Activated naive CD4-positive, alpha-beta T cell treated with anti-CD3 and anti-CD28 coated beads, Interleukin-2, amount 50 U/mL, for 16 hours (primary cell): ENCODE results near the gene HOXB8.

Experiments used
- DNase-seq: peaks from one replicate; pipeline ENCODE4 v3.0.0-alpha.2; 2020

Gene HOXB8

DNA sequence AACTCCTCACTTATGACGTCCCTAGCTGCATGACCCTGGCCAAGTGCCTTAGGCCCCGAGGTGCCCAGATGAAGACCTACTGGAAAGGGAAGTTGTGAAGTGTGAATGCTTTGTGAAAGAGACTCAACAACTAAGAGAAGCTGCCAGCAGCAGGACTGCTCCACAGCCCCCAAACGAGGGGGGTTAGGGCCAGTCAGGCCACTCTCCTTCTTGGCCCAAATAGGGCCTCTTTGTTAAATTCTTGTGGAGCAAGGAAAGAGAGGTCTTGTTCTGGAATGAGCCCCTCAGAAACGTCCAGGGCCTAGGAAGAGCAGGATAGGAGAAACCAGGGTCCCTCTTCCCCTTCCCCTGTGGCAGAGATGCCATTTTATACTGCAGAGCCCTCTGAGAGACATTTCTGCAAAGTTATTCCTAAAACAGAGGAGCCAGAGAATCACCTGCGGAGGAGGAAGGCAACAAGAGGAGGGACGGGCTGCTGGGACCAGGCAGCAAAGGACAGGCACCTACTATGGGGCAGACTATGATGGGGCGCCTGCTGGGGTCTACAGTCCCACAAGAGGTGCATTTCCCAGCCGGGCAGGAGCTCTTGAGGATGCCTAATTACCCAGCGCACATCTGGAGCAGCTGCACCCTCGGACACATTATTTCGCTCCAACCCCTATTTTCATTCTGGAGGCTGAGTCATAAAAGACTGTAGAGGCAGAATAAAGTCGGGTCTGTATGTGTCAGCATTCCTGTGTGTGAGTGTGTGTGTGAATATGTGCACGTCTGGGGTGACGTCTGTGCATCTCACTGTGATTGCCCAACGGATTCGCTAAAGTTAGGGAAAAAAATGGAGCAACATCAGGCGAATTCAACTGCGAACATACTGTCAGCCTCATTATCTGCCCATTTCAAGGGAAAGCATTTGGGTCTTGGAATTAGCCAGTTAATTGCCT is 22.5 kb upstream of the HOXB8 start:
- DNase-seq, result no peak

- peak; percentile 73 for DNase-seq
Observed at GRCh38 chr17:48636177-48637018, 21.3 kb upstream of the HOXB8 start.

DNA sequence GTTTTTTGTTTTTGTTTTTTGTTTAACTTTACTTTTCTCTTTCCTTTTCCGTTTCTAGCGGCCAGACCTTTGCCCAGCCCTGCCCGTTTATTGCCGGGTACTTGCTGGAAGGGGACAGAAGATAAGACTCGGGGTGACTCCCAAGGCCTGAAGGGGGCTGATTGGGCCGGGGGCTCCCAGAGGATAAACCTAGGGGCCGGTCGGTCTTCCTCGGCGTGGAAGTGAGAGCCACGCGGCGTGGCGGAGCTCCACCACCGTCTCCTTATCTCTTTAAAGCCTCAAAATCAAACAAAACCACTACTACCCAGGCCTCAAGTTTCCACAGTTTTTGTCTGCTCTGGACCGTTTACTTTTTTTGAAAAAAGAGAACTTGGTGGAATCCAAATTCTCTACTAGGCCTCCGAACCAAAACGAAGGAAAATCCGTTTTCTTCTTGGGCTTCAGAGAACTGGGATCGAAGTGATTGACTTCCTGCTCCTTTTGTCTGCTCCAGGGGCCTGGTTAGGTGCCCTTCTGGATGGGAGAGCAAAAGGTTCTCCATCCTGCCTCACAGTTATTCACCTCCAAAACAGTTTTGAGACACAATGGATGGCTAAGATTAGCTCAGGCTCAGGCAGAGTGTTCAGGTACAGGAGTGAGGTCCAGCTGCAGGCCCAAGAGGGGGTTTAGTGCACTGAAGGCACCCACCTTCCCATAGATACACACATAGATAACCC is 19.6 kb upstream of the HOXB8 start:
- no peak for DNase-seq

DNA sequence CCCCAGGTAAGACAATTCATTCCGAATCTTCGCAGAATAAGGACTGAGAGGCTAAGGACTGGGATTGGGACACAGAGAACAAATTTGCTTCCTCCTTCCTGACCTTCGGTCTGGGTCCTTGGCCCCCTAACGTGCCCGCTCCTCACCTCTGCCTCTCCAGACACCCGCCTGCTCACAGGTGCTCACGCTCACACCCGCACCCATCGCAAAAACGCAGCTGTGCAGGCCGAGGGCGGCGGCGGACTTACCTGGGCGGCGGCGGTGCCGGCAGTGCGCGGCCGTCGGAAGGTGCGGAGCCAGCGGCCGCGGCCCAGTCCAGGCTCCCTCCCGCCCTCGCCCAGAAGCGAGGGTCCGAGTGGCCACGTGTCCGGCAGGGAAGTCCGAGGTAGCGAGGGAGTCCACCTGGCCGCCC is 18.2 kb upstream of the HOXB8 start:
- DNase-seq, result no peak

- no peak for DNase-seq
Observed at GRCh38 chr17:48632579-48633265, 17.6 kb upstream of the HOXB8 start.

DNA sequence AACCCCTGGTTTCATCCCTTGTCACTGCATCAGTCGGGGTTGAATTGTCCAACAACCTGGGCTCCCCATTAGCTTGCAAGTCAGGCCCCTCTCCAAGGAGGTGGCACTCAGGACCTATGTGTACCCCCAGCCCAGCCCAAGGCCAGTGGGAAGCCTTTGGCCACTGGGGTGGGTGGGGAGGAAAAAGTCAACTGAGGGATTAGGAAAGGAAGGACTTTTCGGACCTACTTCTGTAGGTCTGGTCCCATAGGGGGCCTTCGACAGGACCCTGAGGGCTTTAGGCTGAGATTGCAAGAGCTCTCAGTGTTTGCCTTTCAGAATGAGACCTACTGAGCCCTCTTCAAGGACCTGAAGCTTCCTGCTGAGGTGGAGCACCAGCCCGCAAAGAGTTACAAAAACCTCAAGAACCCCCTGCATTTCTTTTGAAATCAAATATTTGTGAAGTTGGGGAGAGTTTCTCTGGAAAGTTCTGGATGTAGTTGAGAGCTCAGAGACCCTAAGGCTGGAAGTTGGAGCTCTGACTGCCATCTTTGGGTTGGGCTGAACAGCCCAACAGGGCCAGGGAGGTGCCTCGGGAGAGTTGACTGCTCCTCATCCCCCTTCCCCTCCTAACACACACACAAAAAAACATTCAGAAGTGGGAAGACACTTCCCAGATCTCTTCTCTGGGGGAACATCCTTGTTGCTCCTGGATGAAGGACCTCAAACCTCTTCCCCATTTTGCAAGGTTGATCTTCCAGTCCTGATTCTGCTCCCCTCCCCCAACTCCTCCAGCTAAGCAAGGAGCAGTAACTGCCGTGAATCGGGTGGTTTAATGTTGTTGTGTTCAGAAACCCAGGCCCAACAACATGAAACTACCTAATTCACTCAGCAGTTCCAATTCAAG is 16.8 kb upstream of the HOXB8 start:
- DNase-seq, result no peak

DNA sequence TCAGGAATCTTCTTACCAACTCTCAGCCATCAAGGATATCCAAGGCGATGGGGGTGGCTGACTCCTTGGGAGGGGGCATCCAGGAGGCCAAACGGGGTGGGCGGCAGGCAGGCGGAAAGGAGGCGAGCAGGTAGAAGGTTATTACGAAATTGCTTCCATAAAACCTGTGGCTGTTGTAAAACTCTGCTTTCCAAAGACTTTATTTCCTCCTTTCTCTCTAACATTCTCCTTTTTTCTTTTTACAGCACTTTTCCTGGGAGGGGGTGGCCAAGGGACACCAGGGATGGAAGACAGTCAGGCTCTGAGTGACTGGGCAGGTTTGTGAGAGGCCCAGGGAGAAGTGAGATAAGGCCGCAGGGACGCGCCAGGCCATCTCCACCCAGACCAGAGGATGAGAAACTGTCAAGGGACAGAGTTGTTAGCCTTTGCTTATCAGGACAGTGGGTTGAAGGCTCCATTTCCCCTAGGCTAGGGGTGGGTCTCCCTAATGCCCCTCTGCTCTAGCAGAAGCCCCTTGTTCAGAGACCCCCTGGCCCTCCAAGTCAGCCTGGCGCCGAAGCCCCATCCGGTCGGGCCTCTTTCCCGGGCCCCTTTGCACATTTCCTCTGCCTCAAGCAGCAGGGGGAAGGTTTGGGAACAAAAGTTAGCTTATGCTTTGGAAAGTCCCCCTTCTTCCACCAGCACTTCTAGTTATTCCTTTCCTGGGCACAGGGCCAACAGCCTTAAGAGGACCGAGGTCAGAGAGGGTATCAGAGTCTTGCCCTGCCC is 16.0 kb upstream of the HOXB8 start:
- DNase-seq, result no peak

DNA sequence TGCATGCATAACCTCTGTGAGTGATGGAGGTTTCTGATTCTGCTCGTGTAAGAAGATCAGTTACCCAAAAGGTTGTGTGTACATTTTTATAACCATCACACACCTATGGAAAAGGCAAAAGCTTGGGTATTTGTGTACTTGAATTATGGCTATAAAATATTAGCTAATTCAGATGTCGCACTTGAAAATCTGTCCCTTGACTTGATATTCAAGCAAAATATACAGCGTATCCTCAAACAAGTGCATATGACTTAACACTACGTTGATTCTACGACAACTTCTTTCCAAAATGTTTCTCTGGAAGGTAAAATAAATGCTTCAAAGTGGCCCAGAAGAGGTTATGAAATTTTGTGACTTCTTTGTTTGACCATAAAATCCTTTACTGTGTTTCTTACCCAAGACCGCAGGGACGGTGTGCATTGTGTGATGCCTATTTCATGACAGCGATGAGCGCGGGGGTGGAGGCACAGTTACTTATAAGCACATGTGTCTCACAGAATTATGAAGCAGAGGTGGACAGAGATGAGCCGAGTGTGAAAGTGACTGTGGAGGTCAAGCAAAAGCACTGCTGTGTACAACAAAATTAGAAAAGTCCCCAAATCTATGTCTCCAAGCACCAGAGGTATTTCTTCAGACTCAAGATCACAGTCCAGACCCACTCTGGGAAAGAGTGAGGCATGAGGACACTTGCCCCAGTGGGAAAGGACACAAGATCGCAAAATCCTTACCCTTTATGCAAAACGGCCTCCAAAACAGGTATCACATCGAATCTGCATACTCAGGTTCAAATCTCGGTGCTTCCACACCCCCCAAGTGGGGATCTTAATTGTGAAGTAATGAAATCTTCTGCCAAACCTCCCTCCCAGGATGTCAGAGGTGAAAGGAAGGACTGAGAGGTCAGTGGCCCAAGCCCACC is 15.2 kb upstream of the HOXB8 start:
- no peak for DNase-seq

DNA sequence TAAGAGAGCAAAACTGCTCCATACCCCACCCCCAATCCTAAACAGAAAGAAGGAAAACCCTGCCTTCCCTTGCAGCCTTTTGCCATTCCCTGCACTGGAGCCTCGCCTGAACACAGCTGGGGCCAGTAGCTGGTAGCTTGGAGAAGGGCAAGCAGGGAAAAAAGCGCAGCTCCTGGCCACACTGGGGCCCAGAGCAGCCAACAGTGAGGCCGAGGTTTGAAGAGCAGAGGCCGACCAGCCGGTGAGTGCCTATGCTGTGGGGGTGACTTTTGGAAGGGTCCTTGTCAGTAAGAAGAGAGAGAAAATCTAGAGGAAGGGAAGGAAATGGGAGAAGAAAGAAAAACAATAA is 14.3 kb upstream of the HOXB8 start:
- no peak for DNase-seq

DNA sequence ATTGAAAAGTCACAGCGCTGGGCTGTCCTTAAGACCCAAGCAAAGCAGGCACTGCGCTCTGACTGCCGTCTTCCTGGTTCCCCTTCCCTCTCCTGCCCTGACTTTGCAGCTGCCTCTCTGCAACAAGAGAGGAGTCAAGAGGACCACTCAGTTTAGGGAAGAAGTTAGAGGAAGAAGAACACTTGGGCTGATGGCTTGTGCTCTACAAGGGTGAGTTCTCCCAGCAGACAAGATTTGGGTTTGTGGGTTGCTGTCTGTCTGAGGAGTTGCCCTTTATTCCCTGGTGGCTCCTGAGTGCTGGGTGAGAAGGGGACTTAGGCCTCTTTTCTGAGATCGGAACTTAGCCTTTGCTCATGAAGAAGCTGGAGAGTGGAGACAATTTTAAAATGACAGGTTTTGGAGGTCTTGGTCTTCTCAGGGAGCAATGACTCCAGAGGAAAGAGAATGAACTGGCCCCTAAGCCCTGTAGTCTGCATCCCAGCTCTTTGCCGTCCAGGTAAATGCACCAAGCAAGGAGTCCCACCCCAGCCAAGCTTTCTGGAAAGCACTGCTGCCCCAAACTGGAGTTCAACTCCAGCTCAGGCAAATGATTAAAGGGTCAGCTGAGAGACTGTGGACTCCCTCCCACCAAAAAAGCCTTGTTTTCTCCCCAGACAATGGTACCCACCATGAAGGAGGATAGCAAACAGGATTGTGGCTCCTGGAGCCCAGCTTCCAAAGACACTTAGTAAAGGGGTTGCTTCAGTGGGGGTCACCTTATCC is 13.7 kb upstream of the HOXB8 start:
- DNase-seq, result no peak

GRCh38 chr17:48627623-48628521 is 12.8 kb upstream of the HOXB8 start:
- DNase-seq, result no peak

GRCh38 chr17:48627118-48627597 is 12.1 kb upstream of the HOXB8 start:
- DNase-seq, result no peak

DNA sequence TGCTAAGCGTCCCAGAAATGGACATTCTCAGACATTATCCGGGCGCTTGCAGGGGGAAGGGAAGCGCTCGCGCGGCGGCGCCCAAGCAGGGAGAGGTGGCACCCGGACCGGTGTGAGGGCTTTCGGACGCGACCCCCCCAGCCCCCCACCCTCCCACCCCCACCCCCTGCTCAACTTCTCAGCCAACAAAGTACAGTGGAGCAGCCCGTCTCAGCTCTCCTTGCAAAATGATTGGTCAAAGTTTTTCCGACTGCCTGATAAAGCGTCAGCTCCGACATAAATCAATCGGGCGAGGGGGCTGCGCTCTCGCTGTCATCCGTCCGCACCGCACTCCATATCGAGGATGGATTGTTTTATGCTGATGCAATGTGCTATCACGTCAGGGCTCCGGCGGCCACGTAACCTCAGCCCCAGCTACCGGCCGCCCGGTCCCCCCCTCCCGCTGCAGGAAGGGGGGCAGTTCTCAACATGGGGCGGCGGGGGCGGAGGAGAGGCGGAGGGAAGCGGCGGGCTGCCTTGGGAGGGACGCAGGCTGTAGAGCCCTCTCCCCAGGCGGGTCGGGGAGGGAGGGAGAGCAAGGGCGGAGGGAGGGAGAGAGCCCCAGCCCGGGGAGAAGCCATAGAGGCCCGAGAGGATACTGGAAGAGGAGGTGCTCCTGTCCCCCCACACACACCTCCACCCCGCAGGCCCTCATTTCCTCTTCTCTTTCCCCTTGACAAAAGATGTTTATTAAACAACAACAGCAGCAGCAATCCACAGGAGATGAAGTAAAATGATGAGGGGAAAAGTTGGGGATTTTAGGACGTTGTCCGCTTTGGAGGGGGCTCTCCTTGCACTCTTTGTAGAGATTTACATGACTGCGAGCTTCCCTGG is 11.4 kb upstream of the HOXB8 start, which contains the start of gene HOXB9:
Gene HOXB9 (minus strand): TSS at position 114 of the 873 bp plus-strand sequence. CDS start 89 bp downstream, at position 25.
- DNase-seq, result peak; percentile 70

GRCh38 chr17:48625495-48626244 is 10.6 kb upstream of the HOXB8 start:
- peak; percentile 59 for DNase-seq
